Astrocyte (in vitro differentiated cells and primary cell): ENCODE data around the gene COMMD9. TPM values are rescaled to one million over a fixed set of nuclear protein-coding genes. Genes with fewer than 3 reads are reported as not detected.

ENCODE experiments used
- DNase-seq: peaks from one replicate; pipeline ENCODE4 v3.0.0-alpha.2; 2010; ENCODE audit warnings: low read depth
- FAIRE-seq: peaks from 2 replicates; lab custom pipeline; 2011; peaks lifted over from hg19 to GRCh38; lab: Jason Lieb, UNC
- H2AFZ ChIP-seq: 2 replicates; pipeline ENCODE4 v1.6.0; 2012; ENCODE audit warnings: low read depth, low read length, inconsistent platforms
- H3K27ac ChIP-seq: 2 replicates; pipeline ENCODE4 v1.5.1; 2011; ENCODE audit warnings: low read depth, low read length, inconsistent platforms
- H3K27me3 ChIP-seq: 2 replicates; pipeline ENCODE4 v1.6.0; 2011; ENCODE audit warnings: low read length, inconsistent platforms; ENCODE audit not compliant: insufficient read depth
- H3K36me3 ChIP-seq: 2 replicates; pipeline ENCODE4 v1.5.1; 2011; ENCODE audit warnings: low read length, inconsistent platforms; ENCODE audit not compliant: insufficient read depth
- H3K4me1 ChIP-seq: 2 replicates; pipeline ENCODE4 v1.5.1; 2011; ENCODE audit warnings: low read length, inconsistent platforms; ENCODE audit not compliant: insufficient read depth
- H3K4me2 ChIP-seq: 2 replicates; pipeline ENCODE4 v1.6.0; 2012; ENCODE audit warnings: low read length, inconsistent platforms
- H3K4me3 ChIP-seq: 2 replicates; pipeline ENCODE4 v1.5.1; 2011; ENCODE audit warnings: low read depth, mild to moderate bottlenecking, low read length, inconsistent platforms; ENCODE audit not compliant: insufficient read depth
- H3K79me2 ChIP-seq: 2 replicates; pipeline ENCODE4 v1.6.0; 2012; ENCODE audit warnings: mild to moderate bottlenecking, low read length, inconsistent platforms; ENCODE audit not compliant: insufficient read depth
- H3K9ac ChIP-seq: 2 replicates; pipeline ENCODE4 v1.6.0; 2012; ENCODE audit warnings: mild to moderate bottlenecking, low read length, inconsistent platforms
- H3K9me3 ChIP-seq: 2 replicates; pipeline ENCODE4 v1.5.1; 2012; ENCODE audit warnings: low read depth, mild to moderate bottlenecking, low read length, inconsistent platforms; ENCODE audit not compliant: insufficient read depth
- H4K20me1 ChIP-seq: 2 replicates; pipeline ENCODE4 v1.6.0; 2012; ENCODE audit warnings: low read length, inconsistent platforms; ENCODE audit not compliant: insufficient read depth
- H3K27ac Mint-ChIP-seq: one replicate; pipeline ENCODE4 v1.8.0; 2021; ENCODE audit warnings: mild to moderate bottlenecking, mixed read lengths; ENCODE audit not compliant: unreplicated experiment
- H3K27me3 Mint-ChIP-seq: one replicate; pipeline ENCODE4 v1.8.0; 2021; ENCODE audit warnings: low read depth, mixed read lengths; ENCODE audit not compliant: unreplicated experiment
- H3K36me3 Mint-ChIP-seq: one replicate; pipeline ENCODE4 v1.8.0; 2021; ENCODE audit warnings: low read depth, mixed read lengths; ENCODE audit not compliant: unreplicated experiment
- H3K4me1 Mint-ChIP-seq: one replicate; pipeline ENCODE4 v1.8.0; 2021; ENCODE audit warnings: low read depth, mixed read lengths; ENCODE audit not compliant: unreplicated experiment
- H3K4me3 Mint-ChIP-seq: one replicate; pipeline ENCODE4 v1.8.0; 2021; ENCODE audit warnings: mild to moderate bottlenecking, moderate library complexity, mixed read lengths; ENCODE audit not compliant: unreplicated experiment
- H3K9me3 Mint-ChIP-seq: one replicate; pipeline ENCODE4 v1.8.0; 2021; ENCODE audit warnings: mild to moderate bottlenecking, mixed read lengths; ENCODE audit not compliant: unreplicated experiment
- CTCF ChIP-seq: IDR thresholded peaks from 2 replicates; pipeline ENCODE4 v1.5.1; 2011; ENCODE audit warnings: low read depth, mild to moderate bottlenecking, inconsistent platforms, low read length, moderate library complexity; ENCODE audit not compliant: insufficient read depth
- EZH2 ChIP-seq: IDR thresholded peaks from 2 replicates; pipeline ENCODE4 v1.6.1; 2012; ENCODE audit warnings: mild to moderate bottlenecking, low read length, inconsistent platforms; ENCODE audit not compliant: insufficient read depth
- total RNA-seq: library from RNA; stranded (reverse); gene quantifications from 2 replicates; pipeline ENCODE4 v1.2.1, GENCODE V29; 2021

The COMMD9 gene
- total RNA-seq, 1 donor from 2014 or later: 78.4 TPM

DNA sequence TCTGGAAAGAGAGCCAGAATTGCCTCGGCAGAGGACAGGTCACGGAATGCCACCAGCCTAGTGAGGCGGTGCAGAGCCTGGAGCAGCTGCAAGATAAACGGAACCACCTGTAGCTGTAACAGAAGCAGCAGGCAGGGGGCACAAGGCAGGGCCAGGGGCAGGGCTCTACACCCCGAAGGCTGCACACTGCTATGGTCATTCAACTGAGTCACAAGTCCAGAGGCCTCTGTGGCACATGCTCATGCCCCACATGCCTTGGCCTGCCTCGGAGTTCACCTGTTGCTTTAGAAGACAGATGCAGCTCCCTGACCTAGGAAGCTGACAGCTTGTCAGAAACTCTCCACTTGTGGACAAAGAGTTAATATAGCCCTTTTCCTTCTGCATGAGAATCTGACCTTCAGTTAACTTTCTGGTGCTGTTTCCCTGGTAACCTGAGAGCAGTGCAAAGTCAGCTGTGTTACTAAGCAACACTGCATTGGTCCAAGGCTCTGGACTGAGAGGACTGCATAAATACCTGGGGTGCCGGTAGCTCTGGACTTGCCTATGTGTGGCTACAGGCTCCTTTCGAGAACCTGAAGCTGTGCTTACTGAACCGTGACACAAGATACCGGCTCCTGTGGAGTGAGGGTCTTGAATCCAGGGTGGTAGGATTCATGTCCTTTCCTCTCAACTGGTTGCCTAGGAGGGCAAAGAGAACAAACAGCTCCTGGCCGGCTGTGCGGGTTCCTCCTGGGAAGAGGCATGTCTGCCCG, 10.5 kb downstream of the COMMD9 start:
- no peak overlapping the region for H3K4me3 Mint-ChIP-seq
- no peak for TF ChIP-seq EZH2
- TF ChIP-seq CTCF: no peak

GRCh38 chr11:36274414-36274813, 14.8 kb downstream of the COMMD9 start:
- no peaks in the 10 kb centered on the region for H3K79me2 ChIP-seq
- H3K36me3 Mint-ChIP-seq: peaks cover 40% of the 10 kb centered on the region
- no peaks in the 10 kb centered on the region for H3K4me1 ChIP-seq
- H3K4me2 ChIP-seq: no peak overlapping the region
- peaks cover 14% of the 10 kb centered on the region for H4K20me1 ChIP-seq
- H3K27me3 Mint-ChIP-seq: no peaks in the 10 kb centered on the region
- no peaks in the 10 kb centered on the region for H3K9me3 ChIP-seq
- H3K9me3 Mint-ChIP-seq: no peaks in the 10 kb centered on the region
- no peaks in the 10 kb centered on the region for H3K4me1 Mint-ChIP-seq
- no peak overlapping the region for H3K4me3 ChIP-seq
- TF ChIP-seq CTCF: no peak
- TF ChIP-seq EZH2: no peak
- DNase-seq (no peak), FAIRE-seq (no peak)
- H3K27ac Mint-ChIP-seq: no peak overlapping the region
- H3K4me3 Mint-ChIP-seq: no peak overlapping the region
- no peak overlapping the region for H2AFZ ChIP-seq
- no peak overlapping the region for H3K27ac ChIP-seq
- no peak overlapping the region for H3K9ac ChIP-seq
- peaks cover 12% of the 10 kb centered on the region for H3K36me3 ChIP-seq
- H3K27me3 ChIP-seq: no peaks in the 10 kb centered on the region

More for the DNA sequence above, 10.5 kb downstream of the COMMD9 start:
- Mint-ChIP-seq H3K9me3 (peaks cover 2% of the 10 kb centered on the region), H3K27me3 (no peaks in the 10 kb centered on the region), H3K27ac (no peak overlapping the region), H3K4me1 (peaks cover 14% of the 10 kb centered on the region), H3K36me3 (peaks cover 14% of the 10 kb centered on the region)
- Histone ChIP-seq H3K36me3 (peaks cover 4% of the 10 kb centered on the region), H3K79me2 (peaks cover 30% of the 10 kb centered on the region), H2AFZ (no peak overlapping the region), H3K27me3 (no peaks in the 10 kb centered on the region), H3K4me2 (no peak overlapping the region), H3K4me3 (no peak overlapping the region), H3K27ac (no peak overlapping the region), H3K4me1 (peaks cover 5% of the 10 kb centered on the region), H3K9me3 (no peaks in the 10 kb centered on the region), H3K9ac (no peak overlapping the region), H4K20me1 (peaks cover 39% of the 10 kb centered on the region)
- DNase-seq: peak; percentile 17
- no peak for FAIRE-seq

DNA sequence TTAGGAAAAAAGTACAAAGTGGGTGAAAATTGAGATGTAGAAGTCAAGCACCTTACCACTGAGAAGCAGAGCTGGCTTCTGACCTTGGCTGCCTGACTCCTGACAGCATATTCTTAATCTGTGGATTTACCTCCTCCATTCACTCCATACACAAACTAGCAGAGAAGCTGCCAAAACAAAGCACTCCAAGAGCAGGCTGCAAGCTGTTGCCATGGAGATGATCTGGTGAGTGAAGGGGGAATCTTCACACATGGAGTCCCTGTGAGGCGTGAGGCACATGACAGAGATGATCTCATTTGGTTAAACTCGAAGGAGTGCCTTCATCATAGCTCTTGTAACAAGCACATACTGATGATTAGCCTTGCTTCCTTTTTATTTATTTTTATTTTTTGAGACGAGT, 16.1 kb downstream of the COMMD9 start:
- Histone ChIP-seq H2AFZ (no peak overlapping the region), H3K4me3 (no peak overlapping the region), H3K9me3 (no peaks in the 10 kb centered on the region), H4K20me1 (peaks cover 1% of the 10 kb centered on the region), H3K9ac (no peak overlapping the region), H3K4me1 (no peaks in the 10 kb centered on the region), H3K27ac (no peak overlapping the region), H3K36me3 (peaks cover 12% of the 10 kb centered on the region), H3K4me2 (no peak overlapping the region), H3K27me3 (no peaks in the 10 kb centered on the region), H3K79me2 (no peaks in the 10 kb centered on the region)
- H3K27me3 Mint-ChIP-seq: no peaks in the 10 kb centered on the region
- no peak overlapping the region for H3K4me3 Mint-ChIP-seq
- no peaks in the 10 kb centered on the region for H3K4me1 Mint-ChIP-seq
- H3K9me3 Mint-ChIP-seq: no peaks in the 10 kb centered on the region
- H3K36me3 Mint-ChIP-seq: peaks cover 41% of the 10 kb centered on the region
- DNase-seq (no peak), FAIRE-seq (no peak)
- H3K27ac Mint-ChIP-seq: no peak overlapping the region
- TF ChIP-seq EZH2 (no peak), CTCF (no peak)
